Stimulated activated CD8-positive, alpha-beta memory T cell treated with anti-CD3 and anti-CD28 coated beads, Interleukin-7, amount 100 ng/mL, for 48 hours (primary cell): Measurements from ENCODE around the gene PPP1CA.

Experiments used
- DNase-seq, 2 donors: peaks; one replicate each; pipeline ENCODE4 v3.0.0-alpha.2; 2020; ENCODE audit warnings: low read depth in 1 of 2; ENCODE audit errors: extremely low read depth in 1 of 2

Gene PPP1CA

GRCh38 chr11:67371189-67371910, 30.3 kb downstream of the PPP1CA start:
- DNase-seq: no peak

GRCh38 chr11:67370351-67371076, 31.1 kb downstream of the PPP1CA start:
- no peak for DNase-seq

- DNase-seq: no peak
These were observed 31.8 kb downstream of the PPP1CA start for GRCh38 chr11:67369801-67370284.

- no peak for DNase-seq
These were observed 32.4 kb downstream of the PPP1CA start for GRCh38 chr11:67369275-67369674.

GRCh38 chr11:67368621-67369020, 33.0 kb downstream of the PPP1CA start:
- DNase-seq: no peak

- no peak for DNase-seq
These were observed 33.9 kb downstream of the PPP1CA start for GRCh38 chr11:67367761-67368227.

- no peak for DNase-seq
These were observed 34.5 kb downstream of the PPP1CA start for GRCh38 chr11:67366961-67367760.

GRCh38 chr11:67366546-67366945, 35.1 kb downstream of the PPP1CA start:
- DNase-seq: no peak

GRCh38 chr11:67365736-67366444, 35.8 kb downstream of the PPP1CA start:
- no peak for DNase-seq

GRCh38 chr11:67364783-67365722, 36.6 kb downstream of the PPP1CA start:
- DNase-seq: no peak

GRCh38 chr11:67364169-67364568, 37.5 kb downstream of the PPP1CA start:
- no peak for DNase-seq

GRCh38 chr11:67357831-67358670, 43.6 kb downstream of the PPP1CA start:
- no peak for DNase-seq

GRCh38 chr11:67356864-67357561, 44.6 kb downstream of the PPP1CA start:
- peak in 1 of 2 donors; percentile 52 for DNase-seq

GRCh38 chr11:67356387-67356863, 45.2 kb downstream of the PPP1CA start:
- no peak for DNase-seq

- no peak for DNase-seq
These were observed 45.8 kb downstream of the PPP1CA start for GRCh38 chr11:67355794-67356386.

- DNase-seq: no peak
These were observed 46.5 kb downstream of the PPP1CA start for GRCh38 chr11:67355023-67355793.
